Upper lobe of right lung (tissue), 1 donor: ENCODE measurements around the gene TRPC6. TPM values are rescaled to one million over a fixed set of nuclear protein-coding genes. Genes with fewer than 3 reads are reported as not detected.

ENCODE experiments used
- ATAC-seq: fragments of 200-7000 bp; cut with Tn5 transposase; one replicate; pipeline ENCODE4 v1.9.1; 2020; ENCODE audit warnings: mild to moderate bottlenecking, moderate library complexity
- DNase-seq: peaks from one replicate; pipeline ENCODE4 v3.0.0-alpha.2; 2020
- H3K27ac ChIP-seq: fragments of 200-600 bp; one replicate; pipeline ENCODE4 v1.8.0; 2022
- H3K27me3 ChIP-seq: fragments of 200-600 bp; one replicate; pipeline ENCODE4 v1.8.0; 2022; ENCODE audit warnings: mild to moderate bottlenecking
- H3K36me3 ChIP-seq: fragments of 200-600 bp; one replicate; pipeline ENCODE4 v1.8.0; 2022
- H3K4me1 ChIP-seq: fragments of 200-600 bp; one replicate; pipeline ENCODE4 v1.8.0; 2022
- H3K4me3 ChIP-seq: fragments of 200-600 bp; one replicate; pipeline ENCODE4 v1.8.0; 2022; ENCODE audit warnings: mild to moderate bottlenecking
- H3K9me3 ChIP-seq: fragments of 200-600 bp; one replicate; pipeline ENCODE4 v1.8.0; 2022
- intact Hi-C: fragments of 100-400 bp; cut with DNase I; formaldehyde crosslinking; loops from one replicate; pipeline ENCODE4 v1.11.0; 2022
- total RNA-seq: library from RNA; stranded (reverse); fragmentation: NEBNext Ultra II Directional; extraction: Animal tissue kit (Norgen Biotek cat#: 25700); gene quantifications from one replicate; pipeline ENCODE4 v1.2.1, GENCODE V29; 2021
- TF ChIP-seq, protein P1 (sequence below): fragments of 200-600 bp; IDR thresholded peaks from one replicate; pipeline ENCODE4 v1.8.0; 2022; ENCODE audit warnings: antibody characterized with exemption
- donor health status: DM: no; HTN: yes; CAD: no; lungs with severe emphysema.

The TRPC6 gene
- total RNA-seq, 1 donor from 2014 or later: 17.3 TPM

GRCh38 chr11:101498891-101499290, 84.9 kb downstream of the TRPC6 start:
- no peak overlapping the region for H3K4me3 ChIP-seq
- H3K4me1 ChIP-seq: peaks cover 4% of the 10 kb centered on the region
- H3K27me3 ChIP-seq: no peaks in the 10 kb centered on the region
- intact Hi-C loops: no loop called here
- H3K27ac ChIP-seq: no peak overlapping the region
- H3K9me3 ChIP-seq: no peaks in the 10 kb centered on the region
- DNase-seq: no peak
- ATAC-seq: no peak
- H3K36me3 ChIP-seq: no peaks in the 10 kb centered on the region
- TF ChIP-seq, protein P1, sequence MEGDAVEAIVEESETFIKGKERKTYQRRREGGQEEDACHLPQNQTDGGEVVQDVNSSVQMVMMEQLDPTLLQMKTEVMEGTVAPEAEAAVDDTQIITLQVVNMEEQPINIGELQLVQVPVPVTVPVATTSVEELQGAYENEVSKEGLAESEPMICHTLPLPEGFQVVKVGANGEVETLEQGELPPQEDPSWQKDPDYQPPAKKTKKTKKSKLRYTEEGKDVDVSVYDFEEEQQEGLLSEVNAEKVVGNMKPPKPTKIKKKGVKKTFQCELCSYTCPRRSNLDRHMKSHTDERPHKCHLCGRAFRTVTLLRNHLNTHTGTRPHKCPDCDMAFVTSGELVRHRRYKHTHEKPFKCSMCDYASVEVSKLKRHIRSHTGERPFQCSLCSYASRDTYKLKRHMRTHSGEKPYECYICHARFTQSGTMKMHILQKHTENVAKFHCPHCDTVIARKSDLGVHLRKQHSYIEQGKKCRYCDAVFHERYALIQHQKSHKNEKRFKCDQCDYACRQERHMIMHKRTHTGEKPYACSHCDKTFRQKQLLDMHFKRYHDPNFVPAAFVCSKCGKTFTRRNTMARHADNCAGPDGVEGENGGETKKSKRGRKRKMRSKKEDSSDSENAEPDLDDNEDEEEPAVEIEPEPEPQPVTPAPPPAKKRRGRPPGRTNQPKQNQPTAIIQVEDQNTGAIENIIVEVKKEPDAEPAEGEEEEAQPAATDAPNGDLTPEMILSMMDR: no peak

DNA sequence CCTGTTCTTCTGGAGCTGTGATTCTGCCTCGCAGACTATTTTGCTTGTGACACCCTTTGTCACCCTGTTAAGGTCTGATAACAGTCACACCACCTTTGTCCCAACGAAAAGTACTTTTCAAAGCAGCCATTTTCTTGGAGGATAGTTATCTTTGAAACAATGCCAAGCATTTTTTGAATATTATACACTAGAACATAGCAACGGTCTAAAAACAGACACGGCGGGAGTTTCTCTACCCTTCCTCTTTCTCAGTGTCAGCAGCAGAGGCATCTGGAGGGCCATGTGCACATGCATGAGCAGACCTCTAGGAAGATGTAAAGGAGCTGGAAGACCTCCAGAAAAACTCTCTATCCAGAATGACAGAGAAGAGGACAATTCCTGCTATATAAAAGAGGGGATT, 86.5 kb downstream of the TRPC6 start:
- no peak for DNase-seq
- Histone ChIP-seq H3K36me3 (no peaks in the 10 kb centered on the region), H3K27ac (no peak overlapping the region), H3K27me3 (no peaks in the 10 kb centered on the region), H3K9me3 (no peaks in the 10 kb centered on the region), H3K4me3 (no peak overlapping the region), H3K4me1 (peaks cover 4% of the 10 kb centered on the region)
- intact Hi-C loops: no loop called here
- TF ChIP-seq, protein P1: no peak
- no peak for ATAC-seq

GRCh38 chr11:101487775-101488174, 96.0 kb downstream of the TRPC6 start:
- DNase-seq (no peak), ATAC-seq (no peak)
- H3K4me1 ChIP-seq: no peaks in the 10 kb centered on the region
- no peaks in the 10 kb centered on the region for H3K9me3 ChIP-seq
- H3K27me3 ChIP-seq: no peaks in the 10 kb centered on the region
- TF ChIP-seq, protein P1: no peak
- no peak overlapping the region for H3K4me3 ChIP-seq
- H3K27ac ChIP-seq: no peak overlapping the region
- intact Hi-C loops: no loop called here
- H3K36me3 ChIP-seq: no peaks in the 10 kb centered on the region

DNA sequence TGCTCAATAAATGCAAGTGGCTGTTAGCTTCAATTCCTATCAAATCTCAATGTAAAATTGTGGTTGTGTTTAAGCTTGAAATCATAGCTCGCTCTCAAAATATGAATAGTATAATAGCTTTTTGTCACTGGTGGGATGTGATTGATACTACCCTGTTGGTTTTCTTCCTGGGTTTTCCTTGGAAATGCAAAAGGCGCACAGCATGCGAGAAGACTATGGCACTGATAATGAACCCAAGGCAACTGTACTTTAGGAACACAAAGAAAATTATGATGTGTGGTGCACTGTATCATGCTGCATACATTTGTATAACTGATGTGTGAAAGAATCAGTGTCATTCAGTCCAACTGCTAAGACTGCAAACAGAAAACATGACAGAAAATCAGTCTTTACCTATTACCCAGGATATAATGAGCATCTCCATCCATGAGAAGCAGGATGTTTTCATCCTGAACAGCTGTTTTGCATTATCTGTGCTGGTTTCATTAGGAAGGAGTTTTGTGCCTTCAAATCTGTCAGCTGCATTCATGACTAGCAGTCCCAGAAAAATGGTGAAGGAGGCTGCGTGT, 101.2 kb downstream of the TRPC6 start:
- Histone ChIP-seq H3K4me1 (no peaks in the 10 kb centered on the region), H3K27ac (no peak overlapping the region), H3K4me3 (no peak overlapping the region), H3K27me3 (no peaks in the 10 kb centered on the region), H3K9me3 (no peaks in the 10 kb centered on the region), H3K36me3 (no peaks in the 10 kb centered on the region)
- TF ChIP-seq, protein P1: no peak
- no peak for ATAC-seq
- DNase-seq: no peak
- intact Hi-C loops: no loop called here

DNA sequence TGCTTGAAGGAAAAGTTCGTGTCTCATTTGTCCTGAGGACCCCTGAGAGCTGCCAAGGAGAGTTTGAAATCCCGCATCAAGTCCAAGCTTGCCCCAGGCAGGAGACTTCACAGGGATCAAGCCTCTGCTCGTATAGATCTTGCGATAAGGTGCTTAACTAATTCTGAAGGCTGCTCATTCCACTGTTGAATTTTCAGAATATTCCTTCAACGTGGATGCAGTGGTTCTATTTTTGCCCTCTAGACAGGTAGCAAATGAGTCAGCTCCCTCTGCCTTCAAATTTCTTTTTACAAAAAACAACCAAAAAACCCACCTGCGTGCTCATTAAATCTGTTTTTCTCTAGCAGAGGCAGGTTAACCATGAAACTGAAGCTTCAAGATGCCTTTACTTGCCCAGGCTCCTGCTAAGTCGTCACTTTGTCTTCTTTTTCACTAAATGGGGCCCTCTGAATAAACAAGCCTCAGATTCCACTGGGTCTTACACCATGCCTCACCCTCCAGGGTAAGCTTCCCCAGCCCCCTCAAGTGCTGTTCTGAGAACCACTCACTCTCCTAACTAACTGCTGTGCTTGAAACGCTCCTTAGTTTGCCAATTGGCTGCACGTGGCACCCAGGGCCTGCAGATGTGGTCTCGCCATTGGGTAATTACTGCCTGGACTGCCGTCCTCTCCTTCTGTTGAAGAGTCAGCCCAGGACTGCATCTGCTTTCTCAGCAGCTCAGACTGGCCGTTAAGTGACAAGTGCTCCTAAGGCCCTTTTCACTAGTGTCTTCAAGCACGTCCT, 105.0 kb downstream of the TRPC6 start:
- no peaks in the 10 kb centered on the region for H3K4me1 ChIP-seq
- ATAC-seq (peak; percentile 78), DNase-seq (no peak)
- H3K27me3 ChIP-seq: no peaks in the 10 kb centered on the region
- H3K4me3 ChIP-seq: no peak overlapping the region
- intact Hi-C loops: no loop called here
- no peaks in the 10 kb centered on the region for H3K9me3 ChIP-seq
- no peak overlapping the region for H3K27ac ChIP-seq
- no peaks in the 10 kb centered on the region for H3K36me3 ChIP-seq
- TF ChIP-seq, protein P1: no peak
